SK-N-SH treated with all-trans-retinoic acid at 6 μM for 48 hours (cell line): ENCODE data around the gene PQBP1.

Experiments used
- ATAC-seq: fragments of 200-7000 bp; cut with Tn5 transposase; 3 replicates; pipeline ENCODE4 v1.9.1; 2020; ENCODE audit warnings: mild to moderate bottlenecking, moderate library complexity
- ARNTL ChIP-seq: fragments of 450-650 bp; formaldehyde crosslinking; IDR thresholded peaks from 2 replicates; pipeline ENCODE4 v1.5.0; 2020; ENCODE audit warnings: low read depth, mild to moderate bottlenecking, moderate library complexity, borderline replicate concordance
- BACH2 ChIP-seq: fragments of 250-450 bp; sonication (Bioruptor Pico); IDR thresholded peaks from 2 replicates; pipeline ENCODE4 v1.9.0; 2021; ENCODE audit warnings: mild to moderate bottlenecking, borderline replicate concordance
- CSDC2 ChIP-seq: fragments of 250-450 bp; sonication (Bioruptor Pico); IDR thresholded peaks from 2 replicates; pipeline ENCODE4 v1.5.0; 2020; ENCODE audit warnings: mild to moderate bottlenecking, moderate library complexity
- ESRRG ChIP-seq: fragments of 250-450 bp; sonication (Bioruptor Pico); IDR thresholded peaks from 2 replicates; pipeline ENCODE4 v1.6.1; 2021; ENCODE audit warnings: mild to moderate bottlenecking
- GLIS3 ChIP-seq: fragments of 250-450 bp; sonication (Bioruptor Pico); IDR thresholded peaks from 2 replicates; pipeline ENCODE4 v1.5.0; 2020; ENCODE audit warnings: mild to moderate bottlenecking, moderate library complexity
- ISL1 ChIP-seq: fragments of 250-450 bp; sonication (Bioruptor Pico); IDR thresholded peaks from 2 replicates; pipeline ENCODE4 v2.1.2; 2022; ENCODE audit warnings: mild to moderate bottlenecking, moderate library complexity
- OSR1 ChIP-seq: fragments of 250-450 bp; sonication (Bioruptor Pico); IDR thresholded peaks from 2 replicates; pipeline ENCODE4 v1.8.0; 2022; ENCODE audit warnings: moderate library complexity, mild to moderate bottlenecking, inconsistent platforms
- PATZ1 ChIP-seq: fragments of 250-450 bp; sonication (Bioruptor Pico); IDR thresholded peaks from 2 replicates; pipeline ENCODE4 v1.8.0; 2020; ENCODE audit warnings: mild to moderate bottlenecking, moderate library complexity, borderline replicate concordance
- POU6F1 ChIP-seq: fragments of 250-450 bp; sonication (Bioruptor Pico); IDR thresholded peaks from 2 replicates; pipeline ENCODE4 v1.8.0; 2021; ENCODE audit warnings: low read depth, mild to moderate bottlenecking, moderate library complexity, borderline replicate concordance
- PPARA ChIP-seq: fragments of 250-450 bp; sonication (Bioruptor Pico); IDR thresholded peaks from 2 replicates; pipeline ENCODE4 v1.5.0; 2020; ENCODE audit warnings: mild to moderate bottlenecking, borderline replicate concordance
- RARB ChIP-seq: fragments of 250-450 bp; sonication (Bioruptor Pico); IDR thresholded peaks from 2 replicates; pipeline ENCODE4 v1.8.0; 2021; ENCODE audit warnings: mild to moderate bottlenecking, moderate library complexity
- SNAI2 ChIP-seq: fragments of 250-450 bp; sonication (Bioruptor Pico); IDR thresholded peaks from 2 replicates; pipeline ENCODE4 v1.5.0; 2020; ENCODE audit warnings: mild to moderate bottlenecking, moderate library complexity
- TCF4 ChIP-seq: fragments of 250-450 bp; sonication (Bioruptor Pico); IDR thresholded peaks from 2 replicates; pipeline ENCODE4 v1.8.0; 2021; ENCODE audit warnings: mild to moderate bottlenecking, moderate library complexity, borderline replicate concordance
- TOX ChIP-seq: fragments of 250-450 bp; sonication (Bioruptor Pico); IDR thresholded peaks from 2 replicates; pipeline ENCODE4 v1.8.0; 2021; ENCODE audit warnings: mild to moderate bottlenecking, moderate library complexity, borderline replicate concordance
- ZC3H10 ChIP-seq: fragments of 250-450 bp; sonication (Bioruptor Pico); IDR thresholded peaks from 2 replicates; pipeline ENCODE4 v1.5.1; 2021; ENCODE audit warnings: mild to moderate bottlenecking, moderate library complexity
- ZFP3 ChIP-seq: fragments of 250-450 bp; sonication (Bioruptor Pico); IDR thresholded peaks from 2 replicates; pipeline ENCODE4 v1.5.0; 2020; ENCODE audit warnings: mild to moderate bottlenecking, moderate library complexity
- ZFP30 ChIP-seq: fragments of 450-650 bp; formaldehyde crosslinking; IDR thresholded peaks from 2 replicates; pipeline ENCODE4 v1.5.0; 2022; ENCODE audit warnings: mild to moderate bottlenecking, moderate library complexity
- ZNF565 ChIP-seq: fragments of 450-650 bp; formaldehyde crosslinking; conservative IDR thresholded peaks from 2 replicates; pipeline ENCODE4 v1.5.0; 2020; ENCODE audit warnings: low read depth, mild to moderate bottlenecking, moderate library complexity
- ZNF8 ChIP-seq: fragments of 450-650 bp; formaldehyde crosslinking; IDR thresholded peaks from 2 replicates; pipeline ENCODE4 v1.5.0; 2020; ENCODE audit warnings: mild to moderate bottlenecking, moderate library complexity
- TF ChIP-seq, protein P1 (sequence below): fragments of 250-450 bp; sonication (Bioruptor Pico); IDR thresholded peaks from 2 replicates; pipeline ENCODE4 v1.5.0; 2020; ENCODE audit warnings: mild to moderate bottlenecking, moderate library complexity
- TF ChIP-seq, protein P2 (sequence below): fragments of 250-450 bp; sonication (Bioruptor Pico); IDR thresholded peaks from 2 replicates; pipeline ENCODE4 v1.5.1; 2020; ENCODE audit warnings: low read depth, mild to moderate bottlenecking, moderate library complexity
- TF ChIP-seq, protein P3 (sequence below): fragments of 250-450 bp; sonication (Bioruptor Pico); IDR thresholded peaks from 2 replicates; pipeline ENCODE4 v1.5.1; 2021; ENCODE audit warnings: mild to moderate bottlenecking, moderate library complexity

Gene PQBP1

DNA sequence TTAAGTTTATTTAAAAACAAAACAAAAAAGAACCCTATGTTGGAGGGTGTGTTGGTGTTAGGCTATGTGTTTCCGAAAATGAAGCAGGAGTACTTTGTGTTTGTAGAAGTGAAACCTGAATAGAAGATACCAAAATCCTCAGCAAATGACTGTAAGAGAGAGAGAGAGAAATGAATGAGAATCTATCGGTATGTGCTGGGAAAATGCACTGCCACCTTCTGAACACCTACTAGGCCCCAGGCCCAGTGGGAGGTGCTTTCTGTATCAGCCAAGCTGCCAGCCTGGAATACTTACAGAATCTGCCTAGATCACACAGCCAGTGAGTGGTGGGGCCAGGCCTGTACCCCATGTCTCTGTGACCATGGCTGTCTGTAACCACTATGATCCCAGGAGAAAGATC, 36.0 kb downstream of the PQBP1 start:
- ATAC-seq: no peak
- no peak for TF ChIP-seq PPARA
- TF ChIP-seq OSR1 (CRISPR knock-in tag): no peak
- no peak for TF ChIP-seq ISL1 (CRISPR knock-in tag)
- TF ChIP-seq TOX (CRISPR knock-in tag): no peak
- TF ChIP-seq ZNF565 (CRISPR knock-in tag): no peak
- TF ChIP-seq ARNTL (CRISPR knock-in tag): no peak
- no peak for TF ChIP-seq ZFP30
- TF ChIP-seq ESRRG: no peak
- TF ChIP-seq TCF4 (CRISPR knock-in tag): no peak
- no peak for TF ChIP-seq ZC3H10 (CRISPR knock-in tag)
- no peak for TF ChIP-seq ZFP3 (CRISPR knock-in tag)
- TF ChIP-seq, protein P1, sequence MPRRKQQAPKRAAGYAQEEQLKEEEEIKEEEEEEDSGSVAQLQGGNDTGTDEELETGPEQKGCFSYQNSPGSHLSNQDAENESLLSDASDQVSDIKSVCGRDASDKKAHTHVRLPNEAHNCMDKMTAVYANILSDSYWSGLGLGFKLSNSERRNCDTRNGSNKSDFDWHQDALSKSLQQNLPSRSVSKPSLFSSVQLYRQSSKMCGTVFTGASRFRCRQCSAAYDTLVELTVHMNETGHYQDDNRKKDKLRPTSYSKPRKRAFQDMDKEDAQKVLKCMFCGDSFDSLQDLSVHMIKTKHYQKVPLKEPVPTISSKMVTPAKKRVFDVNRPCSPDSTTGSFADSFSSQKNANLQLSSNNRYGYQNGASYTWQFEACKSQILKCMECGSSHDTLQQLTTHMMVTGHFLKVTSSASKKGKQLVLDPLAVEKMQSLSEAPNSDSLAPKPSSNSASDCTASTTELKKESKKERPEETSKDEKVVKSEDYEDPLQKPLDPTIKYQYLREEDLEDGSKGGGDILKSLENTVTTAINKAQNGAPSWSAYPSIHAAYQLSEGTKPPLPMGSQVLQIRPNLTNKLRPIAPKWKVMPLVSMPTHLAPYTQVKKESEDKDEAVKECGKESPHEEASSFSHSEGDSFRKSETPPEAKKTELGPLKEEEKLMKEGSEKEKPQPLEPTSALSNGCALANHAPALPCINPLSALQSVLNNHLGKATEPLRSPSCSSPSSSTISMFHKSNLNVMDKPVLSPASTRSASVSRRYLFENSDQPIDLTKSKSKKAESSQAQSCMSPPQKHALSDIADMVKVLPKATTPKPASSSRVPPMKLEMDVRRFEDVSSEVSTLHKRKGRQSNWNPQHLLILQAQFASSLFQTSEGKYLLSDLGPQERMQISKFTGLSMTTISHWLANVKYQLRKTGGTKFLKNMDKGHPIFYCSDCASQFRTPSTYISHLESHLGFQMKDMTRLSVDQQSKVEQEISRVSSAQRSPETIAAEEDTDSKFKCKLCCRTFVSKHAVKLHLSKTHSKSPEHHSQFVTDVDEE (CRISPR knock-in tag): no peak

DNA sequence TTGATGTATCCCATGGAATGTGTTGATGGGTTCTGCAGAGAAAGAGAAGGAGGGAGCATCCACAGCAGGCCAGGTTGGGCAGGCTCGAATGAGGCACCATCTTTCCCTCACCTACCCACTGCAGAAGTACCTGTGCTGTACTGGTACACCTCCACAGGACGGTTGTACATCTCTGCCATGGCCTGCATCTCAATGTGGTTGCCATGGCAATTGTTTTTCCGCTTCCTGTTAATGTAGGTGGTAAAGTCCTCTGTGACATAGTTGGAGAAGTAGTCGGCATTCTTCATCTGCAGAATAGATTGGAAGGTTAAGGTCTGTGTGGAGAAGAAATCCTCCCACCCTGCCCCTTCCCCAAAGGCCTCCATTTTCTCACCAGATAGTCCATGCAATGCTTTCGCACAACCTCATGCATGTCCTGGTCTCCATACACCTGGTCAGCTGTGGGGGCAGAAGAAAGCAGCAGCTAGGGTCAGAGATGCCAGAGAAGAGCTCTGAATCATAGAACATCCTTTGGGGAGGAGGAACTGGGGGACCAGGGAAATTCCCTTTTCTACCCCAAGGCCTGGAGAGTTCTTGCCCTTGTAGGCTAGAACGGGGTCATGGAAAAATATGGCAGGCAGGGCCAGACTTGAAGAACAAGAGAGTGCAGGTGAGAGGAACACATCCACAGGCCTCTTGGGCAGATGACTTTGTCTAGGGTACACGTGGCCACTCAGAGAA, 37.0 kb downstream of the PQBP1 start:
- no peak for ATAC-seq
- TF ChIP-seq ZNF8 (CRISPR knock-in tag) (no peak), OSR1 (CRISPR knock-in tag) (no peak), POU6F1 (CRISPR knock-in tag) (no peak), BACH2 (no peak), CSDC2 (CRISPR knock-in tag) (no peak), SNAI2 (no peak), PPARA (no peak), ARNTL (CRISPR knock-in tag) (no peak), GLIS3 (CRISPR knock-in tag) (no peak), ZC3H10 (CRISPR knock-in tag) (no peak), ZFP3 (CRISPR knock-in tag) (no peak)
- TF ChIP-seq, protein P2, sequence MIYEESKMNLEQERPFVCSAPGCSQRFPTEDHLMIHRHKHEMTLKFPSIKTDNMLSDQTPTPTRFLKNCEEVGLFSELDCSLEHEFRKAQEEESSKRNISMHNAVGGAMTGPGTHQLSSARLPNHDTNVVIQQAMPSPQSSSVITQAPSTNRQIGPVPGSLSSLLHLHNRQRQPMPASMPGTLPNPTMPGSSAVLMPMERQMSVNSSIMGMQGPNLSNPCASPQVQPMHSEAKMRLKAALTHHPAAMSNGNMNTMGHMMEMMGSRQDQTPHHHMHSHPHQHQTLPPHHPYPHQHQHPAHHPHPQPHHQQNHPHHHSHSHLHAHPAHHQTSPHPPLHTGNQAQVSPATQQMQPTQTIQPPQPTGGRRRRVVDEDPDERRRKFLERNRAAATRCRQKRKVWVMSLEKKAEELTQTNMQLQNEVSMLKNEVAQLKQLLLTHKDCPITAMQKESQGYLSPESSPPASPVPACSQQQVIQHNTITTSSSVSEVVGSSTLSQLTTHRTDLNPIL (CRISPR knock-in tag): no peak

DNA sequence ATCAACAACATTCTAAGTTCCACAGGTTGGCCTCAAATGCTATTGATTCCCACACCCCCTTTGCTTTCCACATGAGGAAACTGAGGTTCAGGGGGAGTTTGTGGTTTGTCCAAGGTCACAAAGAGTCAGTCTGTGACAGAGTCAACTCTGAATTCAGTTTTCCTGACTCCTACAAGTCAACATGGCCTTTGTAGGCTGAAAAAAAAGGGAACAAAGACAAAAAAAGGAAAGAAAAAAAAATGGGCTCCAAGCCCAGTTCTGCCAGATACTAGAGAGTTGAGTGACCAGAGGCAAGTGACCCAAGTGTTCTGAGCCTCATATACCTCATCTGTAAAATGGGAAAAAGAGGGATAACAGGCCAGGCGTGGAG, 37.6 kb downstream of the PQBP1 start:
- no peak for TF ChIP-seq TCF4 (CRISPR knock-in tag)
- TF ChIP-seq OSR1 (CRISPR knock-in tag): no peak
- no peak for TF ChIP-seq ARNTL (CRISPR knock-in tag)
- no peak for TF ChIP-seq ESRRG
- TF ChIP-seq RARB (CRISPR knock-in tag): no peak
- TF ChIP-seq SNAI2: no peak
- TF ChIP-seq, protein P3, sequence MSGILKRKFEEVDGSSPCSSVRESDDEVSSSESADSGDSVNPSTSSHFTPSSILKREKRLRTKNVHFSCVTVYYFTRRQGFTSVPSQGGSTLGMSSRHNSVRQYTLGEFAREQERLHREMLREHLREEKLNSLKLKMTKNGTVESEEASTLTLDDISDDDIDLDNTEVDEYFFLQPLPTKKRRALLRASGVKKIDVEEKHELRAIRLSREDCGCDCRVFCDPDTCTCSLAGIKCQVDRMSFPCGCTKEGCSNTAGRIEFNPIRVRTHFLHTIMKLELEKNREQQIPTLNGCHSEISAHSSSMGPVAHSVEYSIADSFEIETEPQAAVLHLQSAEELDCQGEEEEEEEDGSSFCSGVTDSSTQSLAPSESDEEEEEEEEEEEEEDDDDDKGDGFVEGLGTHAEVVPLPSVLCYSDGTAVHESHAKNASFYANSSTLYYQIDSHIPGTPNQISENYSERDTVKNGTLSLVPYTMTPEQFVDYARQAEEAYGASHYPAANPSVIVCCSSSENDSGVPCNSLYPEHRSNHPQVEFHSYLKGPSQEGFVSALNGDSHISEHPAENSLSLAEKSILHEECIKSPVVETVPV (CRISPR knock-in tag): no peak
- no peak for TF ChIP-seq PATZ1 (CRISPR knock-in tag)
- TF ChIP-seq TOX (CRISPR knock-in tag): no peak
- no peak for TF ChIP-seq POU6F1 (CRISPR knock-in tag)
- no peak for TF ChIP-seq CSDC2 (CRISPR knock-in tag)
- no peak for TF ChIP-seq ZFP30
- no peak for TF ChIP-seq ISL1 (CRISPR knock-in tag)
- TF ChIP-seq PPARA: no peak
- no peak for TF ChIP-seq ZNF8 (CRISPR knock-in tag)
- no peak for ATAC-seq
